ENCODE data around the gene BMPR1B. TPM values are rescaled to one million over a fixed set of nuclear protein-coding genes. Genes with fewer than 3 reads are reported as not detected.

BMPR1B gene
- total and polyA plus RNA-seq, 4 donors: 0.27 to 0.70 (median 0.48) TPM

DNA sequence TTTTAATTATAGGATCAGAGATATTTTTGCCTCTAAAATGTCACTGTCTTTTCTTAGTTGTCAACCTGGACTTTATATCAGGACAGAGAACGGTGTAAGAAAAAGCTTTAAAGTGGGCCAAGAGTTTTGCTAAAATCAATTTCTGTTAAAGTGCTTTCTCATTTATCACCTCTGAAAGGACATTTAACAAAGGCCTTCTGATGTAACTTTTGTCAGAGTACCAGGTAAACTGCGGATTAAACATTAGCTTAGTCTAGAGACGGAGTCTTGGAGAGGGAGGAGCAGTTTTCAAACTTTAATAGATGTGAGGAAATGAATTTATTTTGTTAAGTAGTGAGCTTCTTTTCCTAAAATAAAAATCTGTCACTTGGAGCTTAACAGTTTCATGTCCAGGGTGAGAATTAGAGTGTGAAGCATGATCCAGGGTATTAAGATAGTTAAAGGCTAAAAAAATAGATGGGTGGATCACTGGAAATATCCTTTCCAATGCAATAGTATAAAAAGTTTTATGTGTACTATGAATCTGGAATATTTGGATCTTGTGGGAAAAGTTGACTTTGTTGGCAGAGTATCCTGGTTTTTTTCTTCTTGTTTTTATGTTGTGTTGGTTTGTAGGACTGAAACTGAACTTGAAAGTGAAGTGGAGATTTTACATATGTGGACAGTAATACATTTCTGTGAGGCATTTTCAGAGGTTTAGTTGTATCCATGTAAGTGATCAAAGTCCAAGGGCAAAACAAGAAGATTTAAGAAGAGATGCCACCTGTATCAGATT lies 33.6 kb upstream of the BMPR1B start (continued):
- TF ChIP-seq, protein P1, sequence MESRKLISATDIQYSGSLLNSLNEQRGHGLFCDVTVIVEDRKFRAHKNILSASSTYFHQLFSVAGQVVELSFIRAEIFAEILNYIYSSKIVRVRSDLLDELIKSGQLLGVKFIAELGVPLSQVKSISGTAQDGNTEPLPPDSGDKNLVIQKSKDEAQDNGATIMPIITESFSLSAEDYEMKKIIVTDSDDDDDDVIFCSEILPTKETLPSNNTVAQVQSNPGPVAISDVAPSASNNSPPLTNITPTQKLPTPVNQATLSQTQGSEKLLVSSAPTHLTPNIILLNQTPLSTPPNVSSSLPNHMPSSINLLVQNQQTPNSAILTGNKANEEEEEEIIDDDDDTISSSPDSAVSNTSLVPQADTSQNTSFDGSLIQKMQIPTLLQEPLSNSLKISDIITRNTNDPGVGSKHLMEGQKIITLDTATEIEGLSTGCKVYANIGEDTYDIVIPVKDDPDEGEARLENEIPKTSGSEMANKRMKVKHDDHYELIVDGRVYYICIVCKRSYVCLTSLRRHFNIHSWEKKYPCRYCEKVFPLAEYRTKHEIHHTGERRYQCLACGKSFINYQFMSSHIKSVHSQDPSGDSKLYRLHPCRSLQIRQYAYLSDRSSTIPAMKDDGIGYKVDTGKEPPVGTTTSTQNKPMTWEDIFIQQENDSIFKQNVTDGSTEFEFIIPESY (IDR thresholded peaks at IDR 0.05): no peak
- TF ChIP-seq FOXA2 (IDR thresholded peaks at IDR 0.05) (no peak), JUND (IDR thresholded peaks at IDR 0.05) (peak; percentile 36 to 40), NR2F2 (IDR thresholded peaks at IDR 0.05) (no peak), FOXA1 (IDR thresholded peaks at IDR 0.05) (peak; percentile 16)

DNA sequence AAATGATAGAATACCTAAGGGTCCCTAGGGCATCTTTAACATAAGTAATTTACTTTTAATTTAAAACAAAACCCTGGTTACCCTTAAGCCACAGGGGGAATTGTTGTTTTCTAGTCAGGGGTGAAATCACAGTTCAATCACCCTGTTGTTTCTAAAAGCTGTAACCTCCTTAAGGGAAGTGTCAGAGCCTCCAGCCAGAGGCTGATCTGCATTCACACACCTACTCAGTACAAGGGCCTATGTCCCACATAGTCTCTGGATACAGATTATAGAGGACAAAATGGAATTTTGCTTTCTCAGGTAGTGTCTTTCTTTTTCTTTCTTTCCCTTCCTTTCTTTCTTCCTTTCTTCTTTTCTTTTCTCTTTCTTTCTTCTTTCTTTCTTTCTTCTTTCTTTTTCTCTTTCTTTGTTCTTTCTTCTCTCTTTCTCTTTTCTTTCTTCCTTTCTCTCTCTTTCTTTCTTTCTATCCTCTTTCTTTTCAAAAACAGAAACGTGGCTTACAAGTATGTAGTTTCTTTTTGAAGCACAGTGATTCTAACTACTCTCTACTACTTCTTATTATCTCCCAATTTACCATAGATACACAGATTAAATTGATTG lies 31.1 kb upstream of the BMPR1B start:
- no peaks in the 10 kb centered on the region for H3K36me3 ChIP-seq (ENCODE audit: control insufficient read depth in 4 of 4, insufficient read depth in 3 of 4, low read depth in 1 of 4, low read length in 3 of 4)
- H3K4me3 ChIP-seq (ENCODE audit: low read depth in 1 of 3, low read length in 3 of 3): no peak overlapping the region
- H3K9me3 ChIP-seq (ENCODE audit: control insufficient read depth in 4 of 4, low read length in 3 of 4): no peaks in the 10 kb centered on the region
- DNase-seq (ENCODE audit: low spot score): no peak
- no peak for TF ChIP-seq YY1 (IDR thresholded peaks at IDR 0.05)
- no peak for TF ChIP-seq GABPA (IDR thresholded peaks at IDR 0.05 in 1 of 2, conservative IDR thresholded peaks at IDR 0.05 in 1 of 2)
- no peak for TF ChIP-seq NR2F2 (IDR thresholded peaks at IDR 0.05)
- TF ChIP-seq HNF4A (conservative IDR thresholded peaks at IDR 0.05): no peak
- TF ChIP-seq, protein P2, sequence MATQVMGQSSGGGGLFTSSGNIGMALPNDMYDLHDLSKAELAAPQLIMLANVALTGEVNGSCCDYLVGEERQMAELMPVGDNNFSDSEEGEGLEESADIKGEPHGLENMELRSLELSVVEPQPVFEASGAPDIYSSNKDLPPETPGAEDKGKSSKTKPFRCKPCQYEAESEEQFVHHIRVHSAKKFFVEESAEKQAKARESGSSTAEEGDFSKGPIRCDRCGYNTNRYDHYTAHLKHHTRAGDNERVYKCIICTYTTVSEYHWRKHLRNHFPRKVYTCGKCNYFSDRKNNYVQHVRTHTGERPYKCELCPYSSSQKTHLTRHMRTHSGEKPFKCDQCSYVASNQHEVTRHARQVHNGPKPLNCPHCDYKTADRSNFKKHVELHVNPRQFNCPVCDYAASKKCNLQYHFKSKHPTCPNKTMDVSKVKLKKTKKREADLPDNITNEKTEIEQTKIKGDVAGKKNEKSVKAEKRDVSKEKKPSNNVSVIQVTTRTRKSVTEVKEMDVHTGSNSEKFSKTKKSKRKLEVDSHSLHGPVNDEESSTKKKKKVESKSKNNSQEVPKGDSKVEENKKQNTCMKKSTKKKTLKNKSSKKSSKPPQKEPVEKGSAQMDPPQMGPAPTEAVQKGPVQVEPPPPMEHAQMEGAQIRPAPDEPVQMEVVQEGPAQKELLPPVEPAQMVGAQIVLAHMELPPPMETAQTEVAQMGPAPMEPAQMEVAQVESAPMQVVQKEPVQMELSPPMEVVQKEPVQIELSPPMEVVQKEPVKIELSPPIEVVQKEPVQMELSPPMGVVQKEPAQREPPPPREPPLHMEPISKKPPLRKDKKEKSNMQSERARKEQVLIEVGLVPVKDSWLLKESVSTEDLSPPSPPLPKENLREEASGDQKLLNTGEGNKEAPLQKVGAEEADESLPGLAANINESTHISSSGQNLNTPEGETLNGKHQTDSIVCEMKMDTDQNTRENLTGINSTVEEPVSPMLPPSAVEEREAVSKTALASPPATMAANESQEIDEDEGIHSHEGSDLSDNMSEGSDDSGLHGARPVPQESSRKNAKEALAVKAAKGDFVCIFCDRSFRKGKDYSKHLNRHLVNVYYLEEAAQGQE (IDR thresholded peaks at IDR 0.05): no peak
- no peak for TF ChIP-seq SP1 (IDR thresholded peaks at IDR 0.05)
- TF ChIP-seq HNF4G (IDR thresholded peaks at IDR 0.05): no peak
- no peak for TF ChIP-seq TAF1 (conservative IDR thresholded peaks at IDR 0.05)
- no peak for TF ChIP-seq FOXA2 (IDR thresholded peaks at IDR 0.05)
- H3K27me3 ChIP-seq (ENCODE audit: control insufficient read depth in 4 of 4, insufficient read depth in 4 of 4, low read length in 3 of 4): no peaks in the 10 kb centered on the region
- H3K27ac ChIP-seq (ENCODE audit: low read depth in 1 of 2, low read length in 2 of 2): no peak overlapping the region
- no peak overlapping the region for H3K9ac ChIP-seq (ENCODE audit: low read depth in 1 of 2, low read length in 2 of 2)
- peaks cover 1 to 6% (median 5%) of the 10 kb centered on the region in 4 donors for H3K4me1 ChIP-seq (ENCODE audit: control insufficient read depth in 4 of 4, insufficient read depth in 4 of 4, low read length in 3 of 4)
- 79% methylated on average over 1 of the region's 1 CpG for WGBS

DNA sequence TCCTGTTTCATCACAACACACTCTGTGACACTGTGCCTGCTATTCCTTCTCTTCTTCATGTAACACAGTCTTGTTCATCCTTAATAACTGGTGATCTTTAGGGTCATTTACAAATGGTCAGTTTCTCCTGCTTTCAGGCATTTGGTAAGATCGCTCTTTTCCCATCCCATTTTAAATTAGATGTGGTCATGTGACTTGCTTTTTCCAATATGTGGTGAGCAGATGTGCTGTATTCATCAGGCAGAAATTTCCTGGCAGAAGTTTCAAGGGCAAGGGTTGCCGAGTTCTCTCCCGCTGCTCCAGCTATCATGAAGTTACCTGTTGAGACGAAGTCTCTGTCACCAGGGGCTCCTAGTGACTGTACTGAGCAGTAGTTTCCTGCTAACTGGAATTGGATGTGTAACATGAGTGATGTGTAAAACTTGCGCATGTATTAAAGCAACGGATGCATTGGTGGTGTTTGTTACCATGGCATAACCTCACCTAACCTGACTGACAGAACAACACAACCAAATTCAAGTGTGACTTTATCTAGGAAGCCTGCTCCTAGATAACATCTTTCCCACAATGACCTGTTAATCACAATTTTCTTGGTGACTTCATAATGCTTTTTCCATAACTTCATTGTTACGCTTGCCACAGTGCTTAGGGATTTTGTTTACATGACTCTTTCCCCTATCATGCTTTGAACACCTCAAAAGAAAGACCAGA lies 29.5 kb upstream of the BMPR1B start:
- H3K27me3 ChIP-seq (ENCODE audit: control insufficient read depth in 4 of 4, insufficient read depth in 4 of 4, low read length in 3 of 4): no peaks in the 10 kb centered on the region
- no peaks in the 10 kb centered on the region for H3K36me3 ChIP-seq (ENCODE audit: control insufficient read depth in 4 of 4, insufficient read depth in 3 of 4, low read depth in 1 of 4, low read length in 3 of 4)
- H3K27ac ChIP-seq (ENCODE audit: low read depth in 1 of 2, low read length in 2 of 2): no peak overlapping the region
- peaks cover 0 to 6% (median 5%) of the 10 kb centered on the region in 4 donors for H3K4me1 ChIP-seq (ENCODE audit: control insufficient read depth in 4 of 4, insufficient read depth in 4 of 4, low read length in 3 of 4)
- 94% methylated on average over 7 of the region's 7 CpGs for WGBS
- no peak overlapping the region for H3K9ac ChIP-seq (ENCODE audit: low read depth in 1 of 2, low read length in 2 of 2)
- H3K4me3 ChIP-seq (ENCODE audit: low read depth in 1 of 3, low read length in 3 of 3): no peak overlapping the region
- TF ChIP-seq, protein P2 (IDR thresholded peaks at IDR 0.05): no peak
- TF ChIP-seq RXRA (IDR thresholded peaks at IDR 0.05) (no peak), JUND (IDR thresholded peaks at IDR 0.05) (no peak), GABPA (IDR thresholded peaks at IDR 0.05 in 1 of 2, conservative IDR thresholded peaks at IDR 0.05 in 1 of 2) (no peak), RAD21 (IDR thresholded peaks at IDR 0.05) (no peak)
- TF ChIP-seq, protein P3, sequence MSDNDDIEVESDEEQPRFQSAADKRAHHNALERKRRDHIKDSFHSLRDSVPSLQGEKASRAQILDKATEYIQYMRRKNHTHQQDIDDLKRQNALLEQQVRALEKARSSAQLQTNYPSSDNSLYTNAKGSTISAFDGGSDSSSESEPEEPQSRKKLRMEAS (IDR thresholded peaks at IDR 0.05): no peak
- H3K9me3 ChIP-seq (ENCODE audit: control insufficient read depth in 4 of 4, low read length in 3 of 4): no peaks in the 10 kb centered on the region
- DNase-seq (ENCODE audit: low spot score): no peak

Measured in liver (tissue), 9 donors.